ENCODE data around the gene STXBP5.

- TF ChIP-seq POLR2AphosphoS5 (IDR thresholded peaks at IDR 0.05; ENCODE audit: low read depth, low read length): no peak
- TF ChIP-seq POLR2A (IDR thresholded peaks at IDR 0.05; ENCODE audit: low read depth, low read length): no peak
These were observed 83.7 kb downstream of the STXBP5 start for GRCh38 chr6:147287869-147288271.

Data from GM12892 (cell line).